Measurements from ENCODE around the gene PXDN. TPM values are rescaled to one million over a fixed set of nuclear protein-coding genes. Genes with fewer than 3 reads are reported as not detected.

Gene PXDN
- total and polyA plus RNA-seq, 2 donors (not counting 1 experiment from before 2014, with no cell fraction given), result 0.21 to 1.4 TPM

GRCh38 chr2:1664076-1664605 lies 80.2 kb downstream of the PXDN start:
- no peak for ATAC-seq (ENCODE audit: low read depth)
- Histone ChIP-seq H4K20me1 (ENCODE audit: control insufficient read depth, insufficient read depth, low read length, poor library complexity, severe bottlenecking) (no peaks in the 10 kb centered on the region), H3K4me3 (ENCODE audit: control extremely low read depth in 1 of 5, extremely low read depth in 1 of 5, insufficient read depth in 1 of 5, low read depth in 2 of 5, low read length in 4 of 5) (no peak overlapping the region), H3K9me3 (ENCODE audit: control extremely low read depth in 1 of 3, control insufficient read depth in 2 of 3, insufficient read depth in 1 of 3, low read length in 2 of 3) (no peaks in the 10 kb centered on the region), H3K27ac (ENCODE audit: low read length in 2 of 2) (no peak overlapping the region), H3K79me2 (ENCODE audit: control insufficient read depth, insufficient read depth, low read length) (no peaks in the 10 kb centered on the region), H3K27me3 (replicated peaks in 1 of 4; ENCODE audit: control extremely low read depth in 1 of 4, control insufficient read depth in 3 of 4, insufficient read depth in 4 of 4, low read length in 3 of 4) (no peaks in the 10 kb centered on the region), H2AFZ (ENCODE audit: insufficient read depth, low read depth, low read length, poor library complexity, severe bottlenecking) (no peak overlapping the region), H3K4me2 (replicated peaks; ENCODE audit: low read depth, low read length, poor library complexity, severe bottlenecking) (no peak overlapping the region), H3K9ac (ENCODE audit: low read length) (no peak overlapping the region), H3K4me1 (ENCODE audit: control insufficient read depth in 2 of 2, insufficient read depth in 2 of 2, low read length in 2 of 2) (no peaks in the 10 kb centered on the region), H3K36me3 (replicated peaks in 1 of 2; ENCODE audit: control extremely low read depth in 1 of 2, control insufficient read depth in 1 of 2, extremely low read depth in 1 of 2, insufficient read depth in 2 of 2, low read length in 1 of 2) (no peaks in the 10 kb centered on the region)
- no peak for TF ChIP-seq EZH2 (IDR thresholded peaks at IDR 0.05; ENCODE audit: borderline replicate concordance, insufficient read depth, low read depth, low read length, poor library complexity, severe bottlenecking)
- no peak for TF ChIP-seq CTCF (IDR thresholded peaks at IDR 0.05)
- Mint-ChIP-seq H3K9me3 (ENCODE audit: insufficient read depth) (no peaks in the 10 kb centered on the region), H3K4me3 (no peak overlapping the region), H3K4me1 (no peaks in the 10 kb centered on the region), H3K27me3 (no peaks in the 10 kb centered on the region), H3K27ac (no peak overlapping the region)
- 100% methylated on average over 4 of the region's 9 CpGs for WGBS (ENCODE audit: insufficient coverage)
- POLR2A ChIA-PET, result no interaction called here
- CTCF ChIA-PET, result no interaction called here
- intact Hi-C loops (cut with micrococcal nuclease), result no loop called here
- no peak for DNase-seq

GRCh38 chr2:1663621-1664020 lies 80.7 kb downstream of the PXDN start:
- no peaks in the 10 kb centered on the region for H3K36me3 ChIP-seq (replicated peaks in 1 of 2; ENCODE audit: control extremely low read depth in 1 of 2, control insufficient read depth in 1 of 2, extremely low read depth in 1 of 2, insufficient read depth in 2 of 2, low read length in 1 of 2)
- ATAC-seq (ENCODE audit: low read depth), result no peak
- no peaks in the 10 kb centered on the region for H3K79me2 ChIP-seq (ENCODE audit: control insufficient read depth, insufficient read depth, low read length)
- H3K9me3 ChIP-seq (ENCODE audit: control extremely low read depth in 1 of 3, control insufficient read depth in 2 of 3, insufficient read depth in 1 of 3, low read length in 2 of 3), result no peaks in the 10 kb centered on the region
- no peaks in the 10 kb centered on the region for H4K20me1 ChIP-seq (ENCODE audit: control insufficient read depth, insufficient read depth, low read length, poor library complexity, severe bottlenecking)
- H3K9ac ChIP-seq (ENCODE audit: low read length), result no peak overlapping the region
- H3K4me3 ChIP-seq (ENCODE audit: control extremely low read depth in 1 of 5, extremely low read depth in 1 of 5, insufficient read depth in 1 of 5, low read depth in 2 of 5, low read length in 4 of 5), result no peak overlapping the region
- TF ChIP-seq CTCF (IDR thresholded peaks at IDR 0.05) (no peak), EZH2 (IDR thresholded peaks at IDR 0.05; ENCODE audit: borderline replicate concordance, insufficient read depth, low read depth, low read length, poor library complexity, severe bottlenecking) (no peak)
- no peaks in the 10 kb centered on the region for H3K27me3 ChIP-seq (replicated peaks in 1 of 4; ENCODE audit: control extremely low read depth in 1 of 4, control insufficient read depth in 3 of 4, insufficient read depth in 4 of 4, low read length in 3 of 4)
- Mint-ChIP-seq H3K9me3 (ENCODE audit: insufficient read depth) (no peaks in the 10 kb centered on the region), H3K4me1 (no peaks in the 10 kb centered on the region), H3K27ac (no peak overlapping the region), H3K4me3 (no peak overlapping the region), H3K27me3 (no peaks in the 10 kb centered on the region)
- ChIA-PET POLR2A (no interaction called here), CTCF (no interaction called here)
- H3K27ac ChIP-seq (ENCODE audit: low read length in 2 of 2), result no peak overlapping the region
- 96% methylated on average over 15 of the region's 16 CpGs for WGBS (ENCODE audit: insufficient coverage)
- H2AFZ ChIP-seq (ENCODE audit: insufficient read depth, low read depth, low read length, poor library complexity, severe bottlenecking), result no peak overlapping the region
- no peak for DNase-seq
- H3K4me2 ChIP-seq (replicated peaks; ENCODE audit: low read depth, low read length, poor library complexity, severe bottlenecking), result no peak overlapping the region
- no peaks in the 10 kb centered on the region for H3K4me1 ChIP-seq (ENCODE audit: control insufficient read depth in 2 of 2, insufficient read depth in 2 of 2, low read length in 2 of 2)
- intact Hi-C loops (cut with micrococcal nuclease), result no loop called here
